Neural cell (in vitro differentiated cells): Measurements from ENCODE around the gene PFDN5.

Experiments used
- CTCF ChIP-seq: fragments of 450-650 bp; IDR thresholded peaks from 2 replicates; pipeline ENCODE4 v1.5.1; 2014; ENCODE audit warnings: antibody characterized with exemption, mild to moderate bottlenecking, moderate library complexity; ENCODE audit not compliant: poor library complexity, severe bottlenecking
- EP300 ChIP-seq: fragments of 450-650 bp; conservative IDR thresholded peaks from 2 replicates; pipeline ENCODE4 v1.6.1; 2014; ENCODE audit warnings: antibody characterized with exemption, mild to moderate bottlenecking, moderate library complexity; ENCODE audit not compliant: poor library complexity, severe bottlenecking
- EZH2 ChIP-seq: fragments of 200-600, 300-800 bp; shearing (Covaris generic), sonication (generic); IDR thresholded peaks from 2 replicates; pipeline ENCODE4 v1.6.1; 2014; ENCODE audit warnings: antibody characterized with exemption, low read length, borderline replicate concordance, mild to moderate bottlenecking; ENCODE audit not compliant: insufficient read depth, poor library complexity, severe bottlenecking
- MXI1 ChIP-seq: fragments of 450-650 bp; conservative IDR thresholded peaks from 2 replicates; pipeline ENCODE4 v1.6.1; 2014; ENCODE audit warnings: antibody characterized with exemption, mild to moderate bottlenecking; ENCODE audit not compliant: poor library complexity, severe bottlenecking
- POLR2AphosphoS5 ChIP-seq: IDR thresholded peaks from 2 replicates; pipeline ENCODE4 v1.6.1; 2012
- RAD21 ChIP-seq: fragments of 450-650 bp; conservative IDR thresholded peaks from 2 replicates; pipeline ENCODE4 v1.6.1; 2014; ENCODE audit warnings: antibody characterized with exemption, mild to moderate bottlenecking, moderate library complexity
- REST ChIP-seq: IDR thresholded peaks from 2 replicates; pipeline ENCODE4 v1.6.1; 2012; ENCODE audit warnings: borderline replicate concordance
- SMC3 ChIP-seq: fragments of 450-650 bp; conservative IDR thresholded peaks from 2 replicates; pipeline ENCODE4 v1.6.1; 2014; ENCODE audit warnings: antibody characterized with exemption, mild to moderate bottlenecking, moderate library complexity; ENCODE audit not compliant: poor library complexity
- TAF1 ChIP-seq: IDR thresholded peaks from 2 replicates; pipeline ENCODE4 v1.6.1; 2012; ENCODE audit warnings: low read depth

- TF ChIP-seq CTCF (no peak), POLR2AphosphoS5 (no peak), RAD21 (no peak), EP300 (no peak), REST (no peak), TAF1 (no peak), EZH2 (no peak), SMC3 (no peak), MXI1 (no peak)
These were observed 45.1 kb downstream of the PFDN5 start for GRCh38 chr12:53340398-53340797.
